Type B pancreatic cell (in vitro differentiated cells): ENCODE data around the gene CA14. TPM values are rescaled to one million over a fixed set of nuclear protein-coding genes. Genes with fewer than 3 reads are reported as not detected.
"Not testable (repeated sequence)": the region's sequence is repeated elsewhere in the genome, so short reads cannot be mapped to it uniquely, and the experiment has no call there.

ENCODE experiments used
- DNase-seq: peaks from one replicate; pipeline ENCODE4 v3.0.0; 2021; ENCODE audit warnings: mixed read lengths; ENCODE audit not compliant: unreplicated experiment; ENCODE audit errors: extremely low spot score
- H3K27ac Mint-ChIP-seq: 2 replicates; pipeline ENCODE4 v1.8.0; 2021; ENCODE audit warnings: mild to moderate bottlenecking, mixed read lengths
- H3K27me3 Mint-ChIP-seq: 2 replicates; pipeline ENCODE4 v1.8.0; 2021; ENCODE audit warnings: mixed read lengths
- H3K36me3 Mint-ChIP-seq: 2 replicates; pipeline ENCODE4 v1.8.0; 2021; ENCODE audit warnings: mixed read lengths
- H3K4me1 Mint-ChIP-seq: one replicate; pipeline ENCODE4 v1.8.0; 2021; ENCODE audit warnings: mixed read lengths; ENCODE audit not compliant: unreplicated experiment
- H3K4me3 Mint-ChIP-seq: 2 replicates; pipeline ENCODE4 v1.8.0; 2021; ENCODE audit warnings: mild to moderate bottlenecking, mixed read lengths
- H3K9me3 Mint-ChIP-seq: 2 replicates; pipeline ENCODE4 v1.8.0; 2021; ENCODE audit warnings: mixed read lengths
- long read RNA-seq: library from polyadenylated mRNA; unstranded; transcript quantifications from one replicate; pipeline ENCODE4 v2.0.0, GENCODE V29; 2020
- total RNA-seq: library from RNA; stranded (reverse); gene quantifications from 2 replicates; pipeline ENCODE4 v1.2.1, GENCODE V29; 2021; ENCODE audit warnings: low replicate concordance
- TF ChIP-seq, protein P1 (sequence below): fragments of 200-600 bp; sonication (generic); conservative IDR thresholded peaks from 2 replicates; pipeline ENCODE4 v1.5.0; 2021; ENCODE audit warnings: antibody characterized with exemption, mild to moderate bottlenecking

The CA14 gene
- 0.43 and 42.9 TPM in 2 replicates for total RNA-seq
- long read RNA-seq, partial matches to known transcripts, result 0 of 2 reads
- long read RNA-seq, other reads (novel, unspliced or antisense), result 2 of 2 reads

DNA sequence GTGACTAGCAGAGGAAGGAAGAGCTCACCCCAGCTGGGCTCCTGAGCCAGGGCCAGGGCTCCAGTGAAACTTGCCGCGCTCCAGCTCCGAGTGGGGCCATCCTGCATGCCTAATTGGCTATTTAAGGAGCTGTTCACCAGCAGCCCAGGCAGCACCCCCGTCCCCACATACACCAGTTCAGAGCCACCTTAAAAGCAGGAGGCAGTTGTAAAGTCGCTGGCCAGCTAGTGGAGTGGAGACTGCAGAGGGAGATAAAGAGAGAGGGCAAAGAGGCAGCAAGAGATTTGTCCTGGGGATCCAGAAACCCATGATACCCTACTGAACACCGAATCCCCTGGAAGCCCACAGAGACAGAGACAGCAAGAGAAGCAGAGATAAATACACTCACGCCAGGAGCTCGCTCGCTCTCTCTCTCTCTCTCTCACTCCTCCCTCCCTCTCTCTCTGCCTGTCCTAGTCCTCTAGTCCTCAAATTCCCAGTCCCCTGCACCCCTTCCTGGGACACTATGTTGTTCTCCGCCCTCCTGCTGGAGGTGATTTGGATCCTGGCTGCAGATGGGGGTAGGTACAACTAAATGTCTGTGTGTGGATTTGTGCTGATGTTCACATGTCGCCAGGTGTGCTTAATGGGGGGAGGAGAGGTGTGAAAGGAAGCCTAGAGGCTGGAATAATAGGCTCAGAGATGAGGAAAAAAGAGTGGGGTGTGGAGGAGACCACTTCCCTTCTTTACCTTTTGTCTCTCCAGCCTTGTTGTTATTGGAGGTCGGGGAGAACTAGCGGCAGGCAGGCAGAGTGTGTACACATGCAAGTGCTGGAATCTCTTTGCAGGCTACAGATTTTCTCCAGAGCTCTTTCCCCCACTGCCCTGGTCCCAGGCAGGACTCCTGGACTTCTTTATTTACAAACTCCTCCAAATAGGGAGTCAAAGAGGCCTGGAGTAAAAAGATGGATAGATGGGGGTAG lies at the start of gene CA14:
Gene CA14, plus strand, starts transcription at position 151 of the 962 bp plus-strand sequence. Its CDS starts 355 bp downstream, at position 506.
- DNase-seq, result no peak
- H3K4me1 Mint-ChIP-seq, result peaks cover 45% of the 10 kb centered on the region
- TF ChIP-seq, protein P1, sequence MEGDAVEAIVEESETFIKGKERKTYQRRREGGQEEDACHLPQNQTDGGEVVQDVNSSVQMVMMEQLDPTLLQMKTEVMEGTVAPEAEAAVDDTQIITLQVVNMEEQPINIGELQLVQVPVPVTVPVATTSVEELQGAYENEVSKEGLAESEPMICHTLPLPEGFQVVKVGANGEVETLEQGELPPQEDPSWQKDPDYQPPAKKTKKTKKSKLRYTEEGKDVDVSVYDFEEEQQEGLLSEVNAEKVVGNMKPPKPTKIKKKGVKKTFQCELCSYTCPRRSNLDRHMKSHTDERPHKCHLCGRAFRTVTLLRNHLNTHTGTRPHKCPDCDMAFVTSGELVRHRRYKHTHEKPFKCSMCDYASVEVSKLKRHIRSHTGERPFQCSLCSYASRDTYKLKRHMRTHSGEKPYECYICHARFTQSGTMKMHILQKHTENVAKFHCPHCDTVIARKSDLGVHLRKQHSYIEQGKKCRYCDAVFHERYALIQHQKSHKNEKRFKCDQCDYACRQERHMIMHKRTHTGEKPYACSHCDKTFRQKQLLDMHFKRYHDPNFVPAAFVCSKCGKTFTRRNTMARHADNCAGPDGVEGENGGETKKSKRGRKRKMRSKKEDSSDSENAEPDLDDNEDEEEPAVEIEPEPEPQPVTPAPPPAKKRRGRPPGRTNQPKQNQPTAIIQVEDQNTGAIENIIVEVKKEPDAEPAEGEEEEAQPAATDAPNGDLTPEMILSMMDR, result no peak

DNA sequence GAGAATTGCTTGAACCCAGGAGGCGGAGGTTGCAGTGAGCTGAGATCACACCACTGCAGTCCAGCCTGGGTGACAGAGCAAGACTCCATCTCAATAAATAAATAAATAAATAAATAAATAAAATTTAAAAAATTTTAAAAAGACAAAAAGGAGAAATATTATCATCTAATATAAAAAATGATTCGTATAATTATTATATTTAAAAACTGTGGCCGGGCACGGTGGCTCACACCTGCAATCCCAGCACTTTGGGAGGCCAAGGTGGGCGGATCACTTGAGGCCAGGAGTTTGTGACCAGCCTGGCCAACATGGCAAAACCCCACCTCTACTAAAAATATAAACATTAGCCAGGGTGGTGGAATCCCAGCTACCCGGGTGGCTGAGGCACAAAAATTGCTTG lies 49.1 kb upstream of the CA14 start:
- H3K4me3 Mint-ChIP-seq, H3K4me1 Mint-ChIP-seq, H3K27me3 Mint-ChIP-seq, H3K9me3 Mint-ChIP-seq, H3K27ac Mint-ChIP-seq, DNase-seq, H3K36me3 Mint-ChIP-seq: not testable (repeated sequence)

More for the DNA sequence above, at the start of gene CA14:
- H3K4me3 Mint-ChIP-seq, result peak within 1 kb of the TSS; percentile 86
- H3K36me3 Mint-ChIP-seq, result no peaks in the 10 kb centered on the region
- peaks cover 10% of the 10 kb centered on the region for H3K27me3 Mint-ChIP-seq
- H3K27ac Mint-ChIP-seq, result peak within 1 kb of the TSS; percentile 85
- H3K9me3 Mint-ChIP-seq, result no peaks in the 10 kb centered on the region

DNA sequence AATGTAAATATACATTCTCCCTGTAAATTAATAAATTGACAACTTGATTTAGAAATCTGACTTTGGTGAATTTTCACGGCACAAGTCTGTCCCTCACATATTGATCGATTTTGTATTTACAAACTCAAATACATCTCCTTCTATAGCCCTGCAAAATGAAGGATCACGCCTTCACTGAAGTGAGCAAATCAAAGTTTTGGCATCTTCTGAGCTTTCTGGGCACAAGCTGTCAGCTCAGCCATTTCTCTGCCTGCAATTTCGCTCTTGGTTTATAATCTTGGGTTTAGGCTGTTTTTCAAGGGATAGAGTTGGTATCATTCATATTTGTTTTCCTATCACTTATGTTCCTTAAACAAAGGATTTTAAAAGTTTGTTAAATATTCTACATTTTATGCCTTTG lies 47.5 kb upstream of the CA14 start:
- Mint-ChIP-seq H3K27me3 (peaks cover 2% of the 10 kb centered on the region), H3K36me3 (no peaks in the 10 kb centered on the region), H3K4me3 (no peak overlapping the region), H3K27ac (no peak overlapping the region), H3K4me1 (peaks cover 12% of the 10 kb centered on the region), H3K9me3 (peaks cover 3% of the 10 kb centered on the region)
- TF ChIP-seq, protein P1, result no peak
- DNase-seq, result no peak

DNA sequence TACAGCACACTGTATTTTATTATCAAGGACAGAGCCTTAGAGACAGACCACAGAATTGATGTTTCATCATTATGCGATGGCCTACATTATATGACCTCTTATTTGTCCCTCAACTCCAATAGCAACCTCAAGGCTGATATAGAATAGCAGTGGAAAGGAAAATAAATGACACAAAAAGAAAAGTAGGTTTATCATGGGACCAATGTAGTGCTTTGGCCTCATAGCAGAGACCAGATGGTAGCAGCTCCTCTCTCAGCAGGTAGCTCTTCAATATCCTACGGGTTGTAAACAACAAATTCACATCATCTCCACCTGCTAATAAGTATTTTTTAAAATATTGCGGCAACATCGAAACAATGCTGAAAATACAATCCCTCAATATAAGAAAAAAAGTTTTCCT lies 46.9 kb upstream of the CA14 start:
- no peak overlapping the region for H3K4me3 Mint-ChIP-seq
- TF ChIP-seq, protein P1, result no peak
- no peaks in the 10 kb centered on the region for H3K36me3 Mint-ChIP-seq
- H3K4me1 Mint-ChIP-seq, result peaks cover 12% of the 10 kb centered on the region
- H3K9me3 Mint-ChIP-seq, result peaks cover 3% of the 10 kb centered on the region
- H3K27me3 Mint-ChIP-seq, result peaks cover 2% of the 10 kb centered on the region
- no peak for DNase-seq
- H3K27ac Mint-ChIP-seq, result no peak overlapping the region

DNA sequence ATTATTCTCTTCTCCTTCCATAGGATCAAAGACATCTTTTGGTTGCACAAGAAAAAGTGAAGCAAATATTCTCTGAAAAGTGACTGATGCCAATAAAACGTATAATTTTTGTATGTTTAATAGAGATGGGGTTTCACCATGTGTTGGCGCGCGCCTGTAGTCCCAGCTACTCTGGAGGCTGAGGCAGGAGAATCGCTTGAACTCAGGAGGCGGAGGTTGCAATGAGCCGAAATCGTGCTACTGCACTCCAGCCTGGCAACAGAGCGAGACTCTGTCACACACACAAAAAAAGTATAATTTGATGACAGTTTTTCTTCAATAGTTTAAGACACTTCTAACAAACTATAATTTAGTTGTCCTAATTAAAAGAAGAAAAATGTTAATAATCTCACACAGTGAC lies 45.5 kb upstream of the CA14 start:
- no peaks in the 10 kb centered on the region for H3K27me3 Mint-ChIP-seq
- no peak for DNase-seq
- H3K27ac Mint-ChIP-seq, result no peak overlapping the region
- H3K36me3 Mint-ChIP-seq, result no peaks in the 10 kb centered on the region
- TF ChIP-seq, protein P1, result no peak
- H3K9me3 Mint-ChIP-seq, result peaks cover 3% of the 10 kb centered on the region
- H3K4me3 Mint-ChIP-seq, result no peak overlapping the region
- peaks cover 12% of the 10 kb centered on the region for H3K4me1 Mint-ChIP-seq
